Activated effector memory CD4-positive, alpha-beta T cell treated with anti-CD3 and anti-CD28 coated beads, Interleukin-2, amount 50 U/mL, for 16 hours (primary cell): ENCODE measurements around the gene PPP1R14B.

ENCODE experiments used
- DNase-seq: peaks from one replicate; pipeline ENCODE4 v3.0.0-alpha.2; 2020

PPP1R14B gene

DNA sequence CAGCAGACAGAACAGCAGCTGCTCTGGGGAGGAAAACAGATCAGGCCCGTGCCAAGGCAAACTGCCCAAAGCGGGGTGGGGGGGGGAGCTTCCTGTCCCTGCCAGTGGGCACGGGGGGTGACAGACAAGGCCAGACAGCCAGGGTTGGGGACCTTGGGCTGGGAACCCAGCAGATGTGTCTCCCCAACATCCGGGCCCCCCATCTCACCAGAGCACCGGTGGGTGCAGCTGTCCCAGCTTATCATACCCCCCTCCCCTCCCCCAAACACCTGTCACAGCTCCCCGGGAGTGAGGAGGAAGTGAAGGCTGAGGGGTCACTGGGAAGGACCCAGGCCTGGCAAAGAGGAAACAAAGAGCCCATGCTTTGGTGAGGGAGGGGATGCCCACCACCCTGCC is 1.3 kb downstream of the PPP1R14B start:
- no peak for DNase-seq

DNA sequence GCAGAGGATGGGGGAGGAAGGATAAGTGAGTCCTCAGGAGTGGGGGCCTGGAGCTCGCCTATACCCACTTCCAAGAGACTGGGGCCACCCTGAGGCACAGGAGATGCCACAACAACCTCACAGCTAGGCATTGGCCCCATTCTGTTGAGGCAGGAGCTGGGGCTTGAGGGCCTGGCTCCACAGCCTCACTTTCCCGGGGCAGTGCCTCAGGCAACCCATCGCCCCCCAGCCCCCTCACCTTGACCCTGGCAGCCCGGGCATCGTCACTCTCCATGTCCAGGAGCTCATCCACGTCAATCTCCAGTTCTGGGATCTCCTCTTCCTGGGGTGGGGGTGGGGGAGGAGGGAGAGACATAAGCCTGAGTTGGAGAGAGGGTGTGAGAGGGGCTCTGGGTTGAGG is 1.8 kb downstream of the PPP1R14B start:
- no peak for DNase-seq

- DNase-seq = no peak
Observed at GRCh38 chr11:64244107-64244506, 2.6 kb downstream of the PPP1R14B start.

DNA sequence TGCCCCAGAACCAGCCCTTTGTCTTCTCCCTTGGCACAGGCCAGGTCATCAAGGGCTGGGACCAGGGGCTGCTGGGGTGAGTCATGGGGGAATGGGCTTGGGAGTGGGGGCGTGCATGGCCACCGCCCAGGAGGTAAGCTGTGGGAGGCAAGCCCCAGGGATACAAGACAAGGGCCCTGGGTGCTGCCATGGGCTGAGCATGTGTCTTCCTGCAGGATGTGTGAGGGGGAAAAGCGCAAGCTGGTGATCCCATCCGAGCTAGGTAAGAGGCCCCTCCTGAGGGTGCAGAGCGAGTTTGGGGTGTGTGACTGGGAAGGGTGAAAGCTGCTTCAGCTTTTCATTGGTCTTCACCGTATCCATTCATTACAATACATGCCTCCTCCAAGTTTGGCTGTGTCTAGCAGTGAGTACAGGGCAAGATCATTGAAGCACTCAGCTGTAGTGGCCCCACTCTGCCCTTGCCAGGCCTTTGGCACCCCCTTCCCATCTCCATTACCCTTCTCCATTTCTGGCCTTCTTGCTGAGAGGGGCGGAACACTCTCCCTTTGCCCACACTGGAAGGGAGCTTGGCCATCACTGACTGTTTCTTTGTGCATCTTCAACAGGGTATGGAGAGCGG is 3.4 kb downstream of the PPP1R14B start:
- no peak for DNase-seq

GRCh38 chr11:64241491-64242374 is 5.0 kb downstream of the PPP1R14B start:
- DNase-seq = no peak

DNA sequence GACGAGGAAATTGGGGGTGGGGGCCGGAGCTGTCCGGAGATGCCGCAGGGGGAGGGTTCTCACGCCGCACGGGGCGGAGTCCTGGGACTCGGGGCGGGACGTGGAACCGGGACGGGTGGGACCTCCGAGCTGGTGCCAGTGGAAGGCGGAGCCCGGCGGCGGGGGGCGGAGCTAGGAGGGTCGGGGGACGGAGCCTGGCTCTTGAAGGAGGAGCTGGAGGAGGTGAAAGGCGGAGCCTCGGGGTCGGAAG is 5.6 kb downstream of the PPP1R14B start:
- DNase-seq = peak; percentile 100

DNA sequence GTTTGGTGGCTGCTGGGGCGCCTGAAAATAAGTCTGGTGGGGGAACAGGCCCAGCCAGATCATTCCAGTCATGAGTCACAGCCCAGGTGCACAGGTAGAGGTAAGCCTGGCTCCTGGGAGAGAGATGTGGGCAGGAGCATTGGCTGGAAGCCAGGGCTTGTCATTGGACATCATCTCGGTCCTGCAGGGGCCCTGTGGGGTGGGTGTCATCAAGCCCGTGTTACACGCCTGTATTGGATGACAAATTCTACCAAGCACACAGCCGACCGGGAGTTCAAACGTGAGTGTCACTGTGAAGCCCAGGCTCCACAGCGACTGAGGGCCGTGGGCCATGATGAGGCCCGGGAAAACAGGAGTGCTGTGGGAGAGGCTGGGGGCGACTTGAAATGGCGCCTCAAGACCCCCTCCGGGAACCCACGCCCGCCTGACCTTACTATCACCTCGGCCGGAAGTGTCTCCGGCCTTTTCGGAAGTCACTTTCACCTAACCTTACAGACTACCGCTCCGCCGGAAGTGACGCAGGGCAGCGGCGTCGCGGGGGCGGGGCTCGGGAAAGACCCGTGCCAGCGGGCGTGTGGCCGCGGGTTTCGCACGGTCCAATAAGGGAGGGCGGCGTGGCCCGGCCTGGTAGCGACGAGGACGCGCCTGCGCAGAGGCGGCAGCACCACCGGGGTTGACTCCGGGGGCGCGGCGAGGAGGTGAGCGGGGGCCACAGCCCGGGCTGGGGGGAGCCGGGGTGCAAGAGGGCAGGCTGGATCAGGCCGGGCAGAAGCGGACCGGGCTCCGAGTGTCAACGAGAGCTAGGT is 6.1 kb downstream of the PPP1R14B start, which contains the start of gene FKBP2:
FKBP2 (plus strand) TSS at position 661 of the 806 bp plus-strand sequence. CDS start 1,293 bp downstream, outside the sequence.
- DNase-seq = peak; percentile 99

DNA sequence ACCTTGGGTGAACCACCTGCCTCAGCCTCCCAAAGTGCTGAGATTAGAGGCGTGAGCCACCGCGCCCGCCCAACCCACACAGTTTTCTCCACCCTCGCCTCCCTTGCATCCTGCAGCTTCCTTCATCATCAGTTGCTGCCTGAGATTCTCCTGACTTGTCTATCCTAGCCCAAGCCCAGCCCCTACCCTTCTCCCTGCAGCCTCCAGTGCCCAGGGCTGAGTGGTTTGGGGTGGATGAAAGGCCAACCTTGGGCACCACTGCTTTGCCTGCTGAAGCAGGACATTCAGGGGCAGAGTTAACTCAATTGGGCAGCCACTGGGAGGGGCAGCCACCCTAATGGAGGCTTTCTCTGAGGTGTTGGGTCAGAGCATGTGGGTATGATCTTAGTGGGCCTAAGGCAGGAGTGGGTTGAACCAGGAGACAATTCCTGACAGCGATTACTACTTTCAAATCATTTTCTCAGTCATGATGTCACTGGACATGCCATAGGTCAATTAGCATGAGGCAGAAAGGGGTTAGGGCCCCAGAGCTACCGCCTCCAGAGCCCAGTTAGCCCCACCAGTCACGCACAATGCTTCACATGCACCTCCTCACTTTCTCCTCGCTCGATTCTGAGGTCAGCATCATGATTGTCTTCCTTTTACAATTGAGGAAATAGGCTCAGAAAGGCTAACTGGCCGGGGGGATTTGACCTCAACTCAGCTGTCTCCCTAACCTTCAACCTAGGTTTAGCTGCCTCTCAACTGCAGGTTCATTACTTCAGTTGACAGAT is 6.9 kb downstream of the PPP1R14B start:
- no peak for DNase-seq

DNA sequence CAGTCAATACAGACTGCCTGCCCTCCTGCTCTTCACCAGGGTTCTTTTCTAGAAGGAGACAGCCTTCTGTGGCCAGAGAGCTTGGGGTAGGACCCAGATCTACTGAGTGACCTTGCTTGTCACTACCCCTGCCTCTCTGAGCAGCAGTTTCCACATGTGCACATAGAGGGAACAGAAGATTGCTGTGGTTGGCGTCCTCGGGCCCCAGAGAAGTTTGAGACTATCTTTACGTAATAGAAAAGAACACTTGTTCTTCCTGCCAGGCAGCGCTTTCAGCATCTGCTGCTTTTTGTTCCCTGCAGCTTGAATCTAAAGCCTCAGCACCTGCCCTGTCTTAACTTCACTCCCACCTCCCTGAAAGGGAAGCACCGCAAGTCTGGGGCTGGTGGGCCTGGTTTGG is 7.7 kb downstream of the PPP1R14B start:
- no peak for DNase-seq

- DNase-seq = no peak
Observed at GRCh38 chr11:64238076-64238475, 8.7 kb downstream of the PPP1R14B start.

GRCh38 chr11:64237484-64237951 is 9.2 kb downstream of the PPP1R14B start:
- DNase-seq = no peak

- DNase-seq = no peak
Observed at GRCh38 chr11:64235437-64236161, 11.1 kb downstream of the PPP1R14B start.

DNA sequence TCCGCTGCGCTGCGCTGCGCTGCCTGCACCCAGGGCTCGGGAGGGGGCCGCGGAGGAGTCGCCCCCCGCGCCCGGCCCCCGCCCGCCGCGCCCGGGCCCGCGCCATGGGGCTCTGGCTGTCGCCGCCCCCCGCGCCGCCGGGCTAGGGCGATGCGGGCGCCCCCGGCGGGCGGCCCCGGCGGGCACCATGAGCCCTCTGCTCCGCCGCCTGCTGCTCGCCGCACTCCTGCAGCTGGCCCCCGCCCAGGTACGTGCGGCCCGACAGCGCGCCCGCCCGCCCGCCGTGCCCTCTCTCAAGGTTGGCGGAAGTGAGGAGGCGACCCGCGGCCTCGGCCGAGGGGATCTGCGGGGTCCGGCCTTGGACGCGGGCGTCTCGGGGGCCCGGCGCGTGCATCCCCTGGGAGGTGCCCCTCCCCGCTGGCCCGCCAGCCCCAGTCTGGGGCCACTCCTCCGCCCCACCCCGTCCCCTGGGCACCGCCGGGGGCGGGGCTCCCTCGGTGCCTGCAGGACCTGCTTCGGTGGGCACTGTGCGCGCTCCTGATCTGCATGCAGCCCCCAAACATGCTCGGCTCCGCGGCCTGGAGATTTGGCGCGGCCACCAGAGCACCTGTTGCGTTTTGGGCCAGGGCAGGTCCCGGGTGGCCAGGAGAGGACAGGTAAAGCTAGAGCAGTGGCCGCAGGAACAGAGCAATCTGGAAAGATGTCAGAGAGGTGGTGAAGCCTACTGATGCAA is 11.9 kb downstream of the PPP1R14B start:
- peak; percentile 86 for DNase-seq

GRCh38 chr11:64233913-64234586 is 12.7 kb downstream of the PPP1R14B start, which contains the start of gene VEGFB:
Gene VEGFB, plus strand, starts transcription at chr11:64234584. Its CDS starts 250 bp downstream, at chr11:64234834.
- DNase-seq = peak; percentile 91

DNA sequence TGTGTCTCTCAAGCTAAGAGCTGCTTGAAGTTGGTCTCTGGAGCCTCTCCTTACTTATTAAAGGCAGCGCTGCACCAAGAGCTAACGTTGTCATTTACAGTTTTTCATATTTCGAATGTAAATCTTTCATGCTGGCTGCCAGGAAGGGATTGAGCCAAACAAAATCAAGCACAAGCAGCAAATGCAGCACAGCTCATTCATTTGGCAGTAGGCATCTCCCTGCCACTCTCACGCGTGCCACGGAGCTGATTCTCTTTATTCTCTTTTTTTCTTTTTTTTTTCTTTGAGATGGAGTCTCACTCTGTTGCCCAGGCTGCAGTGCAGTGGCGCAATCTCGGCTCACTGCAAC is 13.8 kb downstream of the PPP1R14B start:
- DNase-seq = no peak

DNA sequence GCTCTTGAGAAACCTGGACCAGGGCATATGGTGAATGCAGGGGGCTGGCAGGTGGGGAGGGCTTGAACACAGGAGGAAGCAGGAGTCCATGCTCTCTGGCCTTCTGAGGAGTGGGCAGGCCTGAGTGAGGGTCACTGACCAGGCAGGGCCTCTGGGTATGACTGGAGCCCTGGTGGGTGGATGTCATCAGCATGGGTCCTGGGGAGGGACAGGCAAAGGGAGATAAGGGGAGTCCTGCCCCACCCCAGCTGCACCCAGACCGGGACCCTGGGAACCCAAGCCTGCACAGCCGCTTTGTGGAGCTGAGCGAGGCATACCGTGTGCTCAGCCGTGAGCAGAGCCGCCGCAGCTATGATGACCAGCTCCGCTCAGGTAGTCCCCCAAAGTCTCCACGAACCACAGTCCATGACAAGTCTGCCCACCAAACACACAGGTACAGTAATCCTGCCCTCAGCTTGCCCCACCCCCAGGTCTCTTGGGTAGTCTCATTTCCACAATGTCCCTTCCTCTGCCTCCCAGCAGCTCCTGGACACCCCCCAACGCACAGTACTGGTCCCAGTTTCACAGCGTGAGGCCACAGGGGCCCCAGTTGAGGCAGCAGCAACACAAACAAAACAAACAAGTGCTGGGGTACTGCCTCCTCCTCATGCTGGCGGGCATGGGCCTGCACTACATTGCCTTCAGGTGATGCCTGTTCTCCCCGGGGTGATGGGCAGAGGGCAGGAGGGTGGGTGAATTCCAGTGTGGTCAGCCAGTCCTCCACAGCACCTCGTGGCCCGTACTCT is 14.4 kb downstream of the PPP1R14B start:
- no peak for DNase-seq

GRCh38 chr11:64231546-64231945 is 15.2 kb downstream of the PPP1R14B start:
- no peak for DNase-seq

DNA sequence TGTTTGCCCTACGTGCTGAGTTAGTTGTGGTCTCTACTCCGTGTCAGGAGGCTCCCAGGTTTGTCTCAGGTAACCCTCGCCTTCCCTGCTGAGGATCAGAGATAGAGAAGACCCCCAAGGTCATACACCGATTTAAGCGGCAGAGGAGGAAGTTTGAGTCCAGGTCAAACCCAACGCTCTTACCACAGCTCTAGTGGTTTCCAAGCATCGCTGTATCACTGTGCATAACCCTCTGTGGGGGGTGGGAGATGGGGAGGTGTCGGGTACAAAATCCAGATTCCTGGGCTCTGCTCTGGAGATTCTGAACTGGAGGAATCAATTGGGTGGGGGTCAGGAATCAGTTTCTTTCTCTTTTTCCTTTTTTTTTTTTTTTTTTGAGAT is 15.8 kb downstream of the PPP1R14B start:
- DNase-seq = no peak

- peak; percentile 95 for DNase-seq
Observed at GRCh38 chr11:64230171-64230984, 16.4 kb downstream of the PPP1R14B start, which contains the start of gene DNAJC4. Gene DNAJC4, plus strand, starts transcription at chr11:64230548. Its CDS starts 307 bp downstream, at chr11:64230855.
